Nephron progenitor cell (in vitro differentiated cells): ENCODE results near the gene ECHS1.

ENCODE experiments used
- DNase-seq: peaks from one replicate; pipeline ENCODE4 v3.0.0; 2021
- H3K27ac Mint-ChIP-seq: 2 replicates; pipeline ENCODE4 v1.8.0; 2021; ENCODE audit warnings: mild to moderate bottlenecking, moderate library complexity, mixed read lengths
- H3K27me3 Mint-ChIP-seq: 2 replicates; pipeline ENCODE4 v1.8.0; 2021; ENCODE audit warnings: mild to moderate bottlenecking, low read depth, mixed read lengths; ENCODE audit not compliant: poor library complexity
- H3K36me3 Mint-ChIP-seq: 2 replicates; pipeline ENCODE4 v1.8.0; 2021; ENCODE audit warnings: low read depth, mixed read lengths
- H3K4me1 Mint-ChIP-seq: 2 replicates; pipeline ENCODE4 v1.8.0; 2021; ENCODE audit warnings: mixed read lengths
- H3K4me3 Mint-ChIP-seq: 2 replicates; pipeline ENCODE4 v1.8.0; 2021; ENCODE audit warnings: mild to moderate bottlenecking, moderate library complexity, mixed read lengths
- H3K9me3 Mint-ChIP-seq: 2 replicates; pipeline ENCODE4 v1.8.0; 2021; ENCODE audit warnings: mild to moderate bottlenecking, moderate library complexity, mixed read lengths
- CTCF ChIP-seq: fragments of 200-600 bp; sonication (generic); IDR thresholded peaks from 2 replicates; pipeline ENCODE4 v1.5.0; 2021; ENCODE audit warnings: antibody characterized with exemption

The ECHS1 gene

GRCh38 chr10:133312769-133313145, 60.4 kb downstream of the ECHS1 start:
- Mint-ChIP-seq H3K27me3 (peaks cover 3% of the 10 kb centered on the region), H3K27ac (no peak overlapping the region)

More at GRCh38 chr10:133312769-133313145, 60.4 kb downstream of the ECHS1 start:
- no peak for DNase-seq
- H3K4me1 Mint-ChIP-seq: peaks cover 13% of the 10 kb centered on the region
- no peak overlapping the region for H3K4me3 Mint-ChIP-seq
- no peaks in the 10 kb centered on the region for H3K9me3 Mint-ChIP-seq
- no peak for TF ChIP-seq CTCF
- peaks cover 16% of the 10 kb centered on the region for H3K36me3 Mint-ChIP-seq
